ENCODE data around the gene PPP1R12B. TPM values are rescaled to one million over a fixed set of nuclear protein-coding genes. Genes with fewer than 3 reads are reported as not detected.
"Not testable (repeated sequence)": the region's sequence is repeated elsewhere in the genome, so short reads cannot be mapped to it uniquely, and the experiment has no call there.

The PPP1R12B gene
- polyA plus RNA-seq, 1 donor from 2014 or later = 12.3 TPM

- peaks cover 35% of the 10 kb centered on the region for H3K27me3 Mint-ChIP-seq
- H3K27ac Mint-ChIP-seq = peak overlapping the region in 2 of 3 donors; percentile 40 to 46
- peak overlapping the region in 3 of 4 donors; percentile 42 to 60 (median 54) for H3K4me3 Mint-ChIP-seq
- peaks cover 2% of the 10 kb centered on the region for H3K36me3 Mint-ChIP-seq
- H3K9me3 Mint-ChIP-seq = peaks cover 0 to 1% (median 0%) of the 10 kb centered on the region in 3 donors
- H3K4me1 Mint-ChIP-seq = peaks cover 25 to 38% (median 28%) of the 10 kb centered on the region in 3 donors
Measured at GRCh38 chr1:202631076-202631923, 282.8 kb downstream of the PPP1R12B start.

DNA sequence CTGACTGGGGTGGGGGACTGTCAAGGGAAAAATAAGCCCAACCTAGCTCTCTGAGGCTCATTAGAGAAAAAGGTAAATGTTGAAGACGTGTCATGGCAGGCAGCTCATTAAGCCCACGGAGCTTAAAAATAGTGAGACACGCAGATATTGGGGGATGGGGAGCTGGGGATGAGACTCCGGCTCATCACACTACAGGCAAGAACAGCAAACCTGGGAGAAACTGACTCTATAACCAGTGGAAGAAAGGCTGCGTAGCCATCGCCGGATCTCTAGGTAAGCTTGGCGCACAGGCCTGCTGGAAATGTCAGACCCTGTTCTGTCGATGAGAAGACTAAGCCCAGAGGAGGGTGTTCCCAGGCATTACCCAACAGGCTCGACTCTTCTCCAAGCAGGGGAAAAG is 283.7 kb downstream of the PPP1R12B start:
- Mint-ChIP-seq H3K27me3 (peaks cover 35% of the 10 kb centered on the region), H3K9me3 (peaks cover 0 to 1% (median 0%) of the 10 kb centered on the region in 3 donors), H3K36me3 (peaks cover 2% of the 10 kb centered on the region), H3K4me3 (no peak overlapping the region), H3K27ac (no peak overlapping the region), H3K4me1 (peaks cover 20 to 31% (median 21%) of the 10 kb centered on the region in 3 donors)

DNA sequence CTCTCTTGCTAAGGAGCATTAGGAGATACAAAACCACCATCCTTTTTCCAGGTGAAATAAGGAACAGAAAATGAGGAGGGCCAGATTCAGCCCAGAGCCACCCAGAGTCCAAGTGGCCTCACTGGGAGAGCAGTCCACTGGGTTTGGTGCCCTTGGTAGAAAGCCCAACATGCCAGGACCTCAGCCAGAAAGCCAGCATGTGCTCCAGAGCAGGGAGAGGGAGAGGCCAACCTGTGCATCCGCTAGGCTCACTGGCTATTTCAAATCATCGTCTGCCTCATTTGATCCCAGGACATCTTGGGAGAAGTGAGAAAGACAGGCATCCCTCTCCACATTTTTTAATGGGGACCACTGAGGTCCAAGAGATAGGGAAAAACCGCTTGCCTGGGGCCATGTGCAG is 287.7 kb downstream of the PPP1R12B start:
- H3K9me3 Mint-ChIP-seq, H3K27ac Mint-ChIP-seq, H3K36me3 Mint-ChIP-seq, H3K4me1 Mint-ChIP-seq, H3K4me3 Mint-ChIP-seq: not testable (repeated sequence)
- peaks cover 50% of the 10 kb centered on the region for H3K27me3 Mint-ChIP-seq

GRCh38 chr1:202637321-202638018 is 289.0 kb downstream of the PPP1R12B start:
- H3K27me3 Mint-ChIP-seq = peaks cover 51% of the 10 kb centered on the region
- H3K9me3 Mint-ChIP-seq, H3K27ac Mint-ChIP-seq, H3K4me1 Mint-ChIP-seq, H3K4me3 Mint-ChIP-seq, H3K36me3 Mint-ChIP-seq: not testable (repeated sequence)

- Mint-ChIP-seq H3K27ac (no peak overlapping the region), H3K36me3 (peaks cover 2% of the 10 kb centered on the region), H3K4me1 (peaks cover 0 to 2% (median 1%) of the 10 kb centered on the region in 3 donors), H3K4me3 (no peak overlapping the region), H3K9me3 (peaks cover 0 to 1% (median 1%) of the 10 kb centered on the region in 3 donors), H3K27me3 (peaks cover 56% of the 10 kb centered on the region)
Measured at GRCh38 chr1:202638019-202638700, 289.7 kb downstream of the PPP1R12B start.

DNA sequence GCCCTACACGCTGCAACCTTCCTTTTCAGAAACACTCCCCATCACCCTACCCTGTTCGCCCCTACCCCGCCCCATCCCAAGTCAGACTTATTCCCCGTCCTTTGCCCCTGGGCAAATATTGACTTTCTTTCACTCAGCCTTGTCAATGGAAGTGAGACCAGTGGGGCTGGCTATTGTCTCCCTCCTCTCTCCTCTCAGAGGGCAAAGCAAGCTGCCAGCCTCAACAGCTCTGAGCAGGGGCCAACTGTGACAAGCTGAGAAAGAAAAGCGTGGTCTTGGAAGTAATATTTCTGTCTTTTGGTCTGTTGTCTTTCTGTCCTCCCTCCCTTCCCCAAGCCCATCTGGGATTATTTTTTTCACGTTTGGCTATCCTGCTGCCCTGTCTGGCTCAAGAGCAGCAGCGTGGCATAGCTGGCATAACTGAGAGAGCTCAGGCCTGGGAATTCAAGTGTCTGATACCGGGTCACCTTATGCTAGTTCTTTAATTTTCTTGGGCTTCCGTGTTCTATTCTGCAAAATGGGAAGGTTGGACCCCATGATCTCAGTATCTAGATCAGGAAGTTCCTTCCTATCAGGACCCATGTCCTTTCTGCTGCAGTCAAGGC is 290.3 kb downstream of the PPP1R12B start:
- H3K9me3 Mint-ChIP-seq, H3K36me3 Mint-ChIP-seq, H3K4me1 Mint-ChIP-seq, H3K4me3 Mint-ChIP-seq: not testable (repeated sequence)
- peaks cover 59% of the 10 kb centered on the region for H3K27me3 Mint-ChIP-seq
- peak overlapping the region in 1 of 3 donors; percentile 9 for H3K27ac Mint-ChIP-seq

- H3K27me3 Mint-ChIP-seq = peaks cover 66% of the 10 kb centered on the region
- peaks cover 2% of the 10 kb centered on the region for H3K36me3 Mint-ChIP-seq
- peaks cover 0 to 6% (median 5%) of the 10 kb centered on the region in 3 donors for H3K4me1 Mint-ChIP-seq
- no peak overlapping the region for H3K4me3 Mint-ChIP-seq
- H3K9me3 Mint-ChIP-seq = peaks cover 0 to 1% (median 1%) of the 10 kb centered on the region in 3 donors
- peak overlapping the region in 1 of 3 donors; percentile 9 for H3K27ac Mint-ChIP-seq
Measured at GRCh38 chr1:202639500-202639899, 291.0 kb downstream of the PPP1R12B start.

- Mint-ChIP-seq H3K36me3 (peaks cover 2% of the 10 kb centered on the region), H3K4me3 (peak overlapping the region in 2 of 4 donors; percentile 70 to 87), H3K9me3 (peaks cover 0 to 1% (median 0%) of the 10 kb centered on the region in 3 donors), H3K27ac (no peak overlapping the region), H3K4me1 (peaks cover 0 to 9% (median 7%) of the 10 kb centered on the region in 3 donors), H3K27me3 (peaks cover 73% of the 10 kb centered on the region)
Measured at GRCh38 chr1:202642212-202642611, 293.7 kb downstream of the PPP1R12B start.

Other genes with a start within 250 kb of the PPP1R12B start
- 0.11 TPM for gene GPR37L1, start 225.8 kb upstream of the PPP1R12B start, polyA plus RNA-seq
- gene ARL8A, start 204.0 kb upstream of the PPP1R12B start, polyA plus RNA-seq = 17.3 TPM
- gene PTPN7, start 188.1 kb upstream of the PPP1R12B start, polyA plus RNA-seq = 18.7 TPM
- not detected for gene LGR6, start 154.9 kb upstream of the PPP1R12B start, polyA plus RNA-seq
- 13.1 TPM for gene UBE2T, start 6.8 kb upstream of the PPP1R12B start, polyA plus RNA-seq